K562 (cell line): ENCODE measurements around the gene CRELD2.

Source experiments
- CUX1 ChIP-seq: fragments of 200-800 bp; sonication (Bioruptor generic); IDR thresholded peaks from 2 replicates; pipeline ENCODE4 v1.6.1; 2016; ENCODE audit warnings: missing genetic modification characterization, missing compliant biosample characterization
- SETDB1 ChIP-seq: IDR thresholded peaks from one replicate; pipeline ENCODE4 v1.6.1; 2012; ENCODE audit warnings: low read length, control low read depth, inconsistent platforms
- ZBTB7A ChIP-seq: IDR thresholded peaks from 2 replicates; pipeline ENCODE4 v1.6.1; 2011; ENCODE audit warnings: low read depth, mild to moderate bottlenecking, low read length, moderate library complexity, borderline replicate concordance; ENCODE audit not compliant: control insufficient read depth

GRCh38 chr22:49949914-49950292, 31.5 kb downstream of the CRELD2 start:
- TF ChIP-seq SETDB1 = no peak
- TF ChIP-seq ZBTB7A = no peak
- no peak for TF ChIP-seq CUX1 (CRISPR knock-in tag)
